Measurements from ENCODE around the gene SCN8A.
"Not testable (repeated sequence)": the region's sequence is repeated elsewhere in the genome, so short reads cannot be mapped to it uniquely, and the experiment has no call there.

The SCN8A gene

DNA sequence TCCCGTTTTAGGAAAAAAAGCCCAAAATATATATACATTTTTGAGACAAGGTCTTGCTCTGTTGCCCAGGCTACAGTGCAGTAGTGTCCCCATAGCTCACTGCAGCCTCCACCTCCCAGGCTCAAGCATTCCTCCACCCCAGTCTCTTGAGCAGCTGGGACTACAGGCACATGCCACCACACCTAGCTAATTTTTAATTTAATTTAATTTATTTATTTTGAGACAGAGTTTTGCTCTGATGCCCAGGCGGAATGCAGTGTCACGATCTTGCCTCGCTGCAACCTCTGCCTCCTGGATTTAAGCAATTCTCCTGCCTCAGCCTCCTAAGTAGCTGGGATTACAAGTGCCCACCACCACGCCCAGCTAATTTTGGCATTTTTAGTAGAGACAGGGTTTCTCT, 240.8 kb downstream of the SCN8A start:
- not testable (repeated sequence) for DNase-seq (ENCODE audit: low read depth in 2 of 2, low spot score in 1 of 2)

DNA sequence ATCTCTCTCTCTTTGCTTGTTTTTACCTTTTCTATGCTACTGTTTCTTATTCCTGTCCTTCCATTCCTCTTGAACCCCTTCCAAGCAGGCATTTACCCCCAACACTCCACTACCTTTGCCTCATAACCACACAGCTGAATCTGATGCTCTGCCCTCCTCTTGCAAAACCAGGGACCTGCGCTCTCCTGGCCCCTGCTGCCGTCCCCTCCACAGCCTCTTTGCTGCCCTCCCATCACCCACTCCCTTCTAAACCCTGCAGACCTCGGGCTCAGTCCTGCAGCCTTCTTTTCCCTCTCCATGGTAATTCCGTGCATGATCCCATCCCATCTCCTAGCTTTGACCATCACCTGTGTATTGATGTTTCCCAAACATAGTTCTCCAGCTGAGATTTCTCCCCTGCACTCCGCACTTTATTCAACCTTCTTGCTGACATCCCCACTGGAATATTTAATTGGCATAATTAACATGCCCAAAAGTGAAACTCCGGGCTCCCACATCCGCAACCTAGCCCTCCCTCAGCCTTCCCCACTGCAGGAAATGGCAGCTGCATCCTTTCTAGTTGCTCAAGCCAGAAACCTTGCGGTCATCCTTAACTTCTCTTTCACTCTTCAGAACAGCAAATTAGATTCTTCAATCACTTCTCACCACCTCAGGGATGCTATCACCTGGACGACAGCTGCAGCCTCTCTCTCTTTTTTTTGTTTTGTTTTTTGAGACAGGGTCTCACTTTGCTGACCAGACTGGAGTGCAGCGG, 241.5 kb downstream of the SCN8A start:
- DNase-seq (ENCODE audit: low read depth in 2 of 2, low spot score in 1 of 2) = no peak

DNA sequence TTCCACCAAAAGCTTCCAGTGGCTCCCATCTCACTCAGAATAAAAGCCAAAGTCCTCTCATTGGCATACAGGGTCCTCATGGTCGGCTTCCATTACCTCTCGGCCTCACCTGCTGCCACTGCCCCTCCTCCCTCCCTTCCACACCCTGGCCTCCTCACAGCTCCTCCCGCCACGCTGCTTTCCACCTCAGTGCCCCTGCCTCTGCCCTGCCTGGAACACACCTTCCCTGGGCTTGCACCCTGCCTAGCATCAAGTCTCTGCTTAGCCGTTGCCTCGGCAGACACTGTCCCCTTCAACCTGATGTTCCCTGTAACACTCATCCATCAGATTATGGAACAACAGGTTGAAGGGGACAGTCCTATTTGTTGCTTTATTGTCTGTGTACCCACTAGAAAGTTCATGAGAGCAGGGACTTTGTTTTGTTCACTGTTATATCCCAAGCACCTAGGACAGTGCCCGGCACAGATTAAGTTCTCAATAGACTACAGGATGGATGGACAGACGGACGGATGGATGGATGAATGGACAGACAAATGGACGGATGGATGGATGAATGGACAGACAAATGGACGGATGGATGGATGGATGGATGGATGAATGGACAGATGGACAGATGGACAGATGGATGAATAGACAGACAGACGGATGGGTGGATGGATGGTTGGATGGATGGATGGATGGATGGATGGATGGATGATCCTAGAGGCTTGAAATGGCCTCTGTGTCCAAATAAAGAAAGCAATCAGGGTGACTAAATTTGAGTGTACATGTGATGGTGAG, 242.6 kb downstream of the SCN8A start:
- no peak for DNase-seq (ENCODE audit: low read depth in 2 of 2, low spot score in 1 of 2)

DNA sequence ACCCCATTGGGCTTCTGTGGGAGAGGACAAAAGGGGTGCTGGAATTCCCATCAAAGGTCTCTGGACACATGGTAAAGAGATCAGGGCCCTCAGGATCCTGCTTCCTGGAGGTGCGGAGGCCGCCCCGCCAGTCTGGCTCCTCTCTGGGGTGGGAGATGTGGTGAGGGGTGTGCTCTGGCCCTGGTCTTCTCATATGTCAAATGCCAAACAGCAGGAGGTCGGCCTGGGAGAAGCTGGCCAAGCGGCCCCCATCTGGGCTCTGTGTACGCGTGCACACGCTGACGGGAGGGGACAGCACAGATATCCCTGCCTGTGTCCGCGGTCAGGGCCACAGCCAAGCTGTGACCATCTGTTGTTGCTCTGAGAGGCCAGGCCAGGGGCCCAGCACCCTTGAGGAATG, 243.4 kb downstream of the SCN8A start:
- DNase-seq (ENCODE audit: low read depth in 2 of 2, low spot score in 1 of 2) = no peak

DNA sequence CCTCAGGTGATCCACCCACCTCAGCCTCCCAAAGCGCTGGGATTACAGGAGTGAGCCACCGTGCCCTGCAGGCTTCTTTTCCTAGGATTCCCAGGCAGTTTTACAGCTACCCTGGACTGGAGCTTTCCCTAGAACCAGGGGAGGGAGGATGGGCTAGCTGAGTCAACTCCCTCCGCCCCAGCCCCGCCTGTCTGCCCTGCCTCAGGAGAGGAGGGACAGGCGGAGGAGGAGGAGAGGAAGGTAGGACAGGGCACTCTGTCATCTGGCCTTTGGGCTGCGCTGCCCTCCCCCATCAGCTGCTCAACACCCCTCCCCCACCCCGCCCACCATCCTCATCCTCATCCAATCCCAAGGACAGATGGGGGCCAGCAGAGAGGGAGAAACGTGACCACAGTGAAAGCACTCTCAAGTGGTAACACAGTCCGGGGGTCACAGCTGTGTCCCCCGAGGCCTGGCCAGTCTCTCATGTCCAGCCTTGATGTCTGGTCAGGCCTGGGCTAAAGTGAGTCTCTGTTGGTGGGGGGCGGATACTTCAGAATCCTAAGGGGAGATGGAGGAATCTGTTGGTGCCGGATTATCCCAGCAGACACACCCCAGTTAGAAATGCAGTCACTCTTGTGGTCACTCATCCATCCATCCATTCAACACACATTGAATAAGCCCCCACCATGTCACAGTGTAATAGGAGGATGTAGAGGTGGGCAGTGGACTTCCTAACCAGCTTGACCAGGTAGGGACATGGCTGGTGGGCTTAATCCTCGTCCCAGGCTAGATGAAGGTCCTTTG, 245.2 kb downstream of the SCN8A start:
- no peak for DNase-seq (ENCODE audit: low read depth in 2 of 2, low spot score in 1 of 2)

DNA sequence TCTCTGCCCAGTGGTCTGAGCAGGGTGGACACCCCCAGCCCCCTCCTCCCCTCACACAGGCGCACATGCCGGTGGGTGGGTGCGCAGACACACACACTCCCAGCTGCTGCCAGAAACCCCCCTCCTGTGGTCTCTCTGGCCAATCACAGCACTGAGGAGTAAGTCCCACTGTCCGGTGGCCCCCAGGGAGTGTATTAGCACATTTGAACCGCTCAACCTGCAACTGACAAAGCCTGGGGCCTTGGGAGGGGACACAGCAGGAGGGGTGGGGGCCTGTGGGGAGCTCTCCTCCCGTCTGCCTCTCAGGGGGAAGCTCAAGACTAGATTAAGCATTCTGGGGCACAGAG, 245.8 kb downstream of the SCN8A start:
- no peak for DNase-seq (ENCODE audit: low read depth in 2 of 2, low spot score in 1 of 2)

DNA sequence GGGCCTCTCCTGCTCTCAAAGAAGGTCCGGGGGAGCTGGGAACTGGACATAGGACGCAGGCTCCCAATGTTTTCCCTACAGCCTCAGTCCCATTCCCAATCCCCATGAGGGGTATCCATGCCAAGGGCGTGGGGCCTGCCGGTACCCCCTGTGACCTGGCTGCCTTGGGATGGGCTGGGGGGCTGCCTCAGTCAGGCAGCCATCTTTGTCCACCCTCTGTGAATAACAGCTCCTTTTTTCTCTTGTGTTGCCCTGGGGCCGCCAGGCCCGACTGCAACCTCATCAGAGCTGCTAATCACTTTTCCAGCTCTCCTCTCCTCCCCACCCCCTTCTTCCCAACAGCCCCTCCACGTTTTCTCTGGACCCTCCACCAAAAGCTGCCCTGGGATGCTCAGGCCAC, 246.3 kb downstream of the SCN8A start:
- DNase-seq (ENCODE audit: low read depth in 2 of 2, low spot score in 1 of 2) = no peak

DNA sequence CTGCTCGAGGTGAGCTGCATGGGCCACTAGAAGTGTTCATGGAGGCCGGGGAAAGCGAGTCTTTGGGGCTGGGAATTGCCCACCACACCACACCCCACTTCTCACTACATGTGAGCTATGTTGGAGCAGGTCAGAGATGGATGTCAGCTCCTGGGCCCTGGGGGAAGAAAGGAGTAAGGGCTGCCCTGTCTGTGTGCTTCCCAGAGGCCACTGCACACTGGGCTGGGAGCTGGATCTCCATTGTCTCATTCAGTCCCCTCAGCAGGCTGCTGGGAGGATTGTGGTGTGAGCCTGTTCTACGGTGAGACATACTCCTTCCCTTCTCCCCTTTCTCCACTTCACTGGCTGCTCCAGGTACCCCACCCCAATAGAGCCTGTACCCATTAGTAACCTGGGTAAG, 247.0 kb downstream of the SCN8A start:
- no peak for DNase-seq (ENCODE audit: low read depth in 2 of 2, low spot score in 1 of 2)

DNA sequence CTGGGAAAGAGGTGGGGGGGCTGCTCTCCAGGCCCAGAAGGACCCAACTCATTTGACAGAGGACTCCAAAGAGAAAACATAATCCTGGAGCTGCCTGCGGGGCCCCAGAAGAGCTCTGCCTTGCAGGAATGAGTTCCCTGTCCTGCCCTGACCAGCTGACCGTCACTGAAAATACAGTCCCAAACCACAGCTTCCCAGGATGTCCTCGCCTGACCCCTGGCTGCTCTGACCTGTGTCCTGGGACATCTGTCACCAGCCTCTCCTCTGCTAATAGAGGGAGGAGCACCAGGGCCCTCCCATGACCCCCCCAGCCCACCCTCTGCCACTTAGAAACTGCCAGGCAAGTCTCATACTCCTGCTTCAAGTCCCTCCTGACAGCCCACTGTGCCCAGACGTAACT, 247.7 kb downstream of the SCN8A start:
- DNase-seq (ENCODE audit: low read depth in 2 of 2, low spot score in 1 of 2) = no peak

DNA sequence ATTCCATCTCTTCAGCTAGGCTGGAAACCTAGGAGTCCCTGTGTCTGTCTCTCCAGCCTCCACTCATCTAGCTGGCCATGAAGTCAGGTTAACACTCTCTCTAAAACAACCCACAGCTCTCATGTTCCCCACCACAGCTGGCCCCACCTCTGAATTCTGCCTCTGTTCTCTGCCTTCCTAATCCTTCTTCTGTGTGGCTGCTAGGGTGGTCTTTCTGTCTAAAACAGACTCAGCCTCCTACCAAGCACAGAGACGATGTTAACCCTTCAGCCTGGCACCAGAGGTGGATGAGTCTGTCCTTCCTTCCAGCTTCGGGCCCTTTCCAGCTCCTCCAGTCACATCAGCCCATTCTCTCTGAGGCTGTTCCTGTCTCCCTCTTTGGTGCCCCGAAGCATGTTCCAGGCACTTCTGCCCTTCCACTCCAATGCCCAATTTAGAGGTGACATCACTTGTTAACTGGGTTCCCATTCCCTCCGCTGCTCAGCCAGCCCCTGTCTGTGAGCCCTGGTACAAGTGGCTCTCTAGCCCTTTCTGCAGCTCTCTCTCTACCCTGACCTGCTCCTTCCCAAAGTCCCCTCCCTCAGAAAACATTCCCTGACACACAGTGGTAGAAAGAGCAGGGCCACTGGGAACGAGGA, 248.4 kb downstream of the SCN8A start:
- DNase-seq (ENCODE audit: low read depth in 2 of 2, low spot score in 1 of 2) = no peak

DNA sequence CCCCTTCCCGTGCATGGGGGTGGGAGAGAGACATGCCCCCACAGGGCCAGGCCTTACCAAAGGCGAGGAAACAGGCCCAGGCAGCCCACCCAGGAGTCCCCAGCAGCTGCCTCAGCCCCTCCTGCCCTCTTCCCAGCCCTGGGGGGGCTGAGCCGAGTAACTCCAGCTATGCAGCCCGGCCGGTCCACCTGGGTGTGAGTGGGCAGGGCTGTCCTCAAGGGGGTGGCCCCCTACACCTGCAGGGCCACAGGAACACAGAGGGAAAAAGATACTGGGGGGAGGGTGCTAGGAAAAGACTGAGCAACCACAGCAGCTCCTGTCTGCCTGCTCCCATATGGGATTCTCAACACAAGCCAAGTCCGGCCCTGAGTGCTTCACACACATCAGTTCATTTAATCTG, 249.9 kb downstream of the SCN8A start:
- DNase-seq (ENCODE audit: low read depth in 2 of 2, low spot score in 1 of 2) = no peak

DNA sequence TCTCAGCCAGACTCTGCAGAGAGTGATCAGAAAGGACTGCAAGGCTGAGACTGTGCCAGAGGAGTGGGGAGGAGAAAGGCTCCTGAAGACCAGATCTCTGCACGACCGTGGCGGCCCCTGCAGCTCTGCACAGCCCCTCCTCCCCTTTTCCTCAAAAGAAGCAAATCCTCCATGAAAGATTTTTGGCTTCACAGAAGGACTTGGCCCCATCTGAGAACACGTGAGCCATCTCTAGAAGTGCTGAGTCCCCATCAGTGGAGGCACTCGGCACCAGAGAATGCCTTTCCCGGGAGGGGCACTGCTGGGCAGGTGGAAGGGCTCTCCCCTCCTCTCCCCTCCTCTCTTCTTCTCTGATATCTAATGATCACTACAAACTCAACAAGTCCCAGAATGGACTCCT, 250.7 kb downstream of the SCN8A start:
- DNase-seq (ENCODE audit: low read depth in 2 of 2, low spot score in 1 of 2) = no peak

DNA sequence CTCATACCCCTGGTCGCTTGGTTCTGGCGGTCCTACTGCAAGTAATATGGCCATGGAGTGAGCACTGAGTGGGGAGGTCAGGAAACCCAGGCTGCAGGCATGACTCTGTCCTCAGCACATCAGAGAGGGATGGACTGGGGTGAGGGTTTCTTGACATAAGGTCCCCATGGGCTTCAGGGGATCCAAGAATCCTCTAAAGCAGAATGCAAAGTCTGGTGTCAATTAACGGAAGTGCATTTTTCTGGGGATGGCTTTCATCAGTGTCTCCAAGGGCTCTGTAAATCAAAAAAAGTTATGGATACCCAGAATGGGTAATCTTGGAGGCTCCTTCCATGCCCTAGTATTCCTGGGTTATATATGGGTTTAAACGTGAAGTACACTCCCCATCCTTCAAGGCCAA, 253.8 kb downstream of the SCN8A start:
- DNase-seq (ENCODE audit: low read depth in 2 of 2, low spot score in 1 of 2) = no peak

DNA sequence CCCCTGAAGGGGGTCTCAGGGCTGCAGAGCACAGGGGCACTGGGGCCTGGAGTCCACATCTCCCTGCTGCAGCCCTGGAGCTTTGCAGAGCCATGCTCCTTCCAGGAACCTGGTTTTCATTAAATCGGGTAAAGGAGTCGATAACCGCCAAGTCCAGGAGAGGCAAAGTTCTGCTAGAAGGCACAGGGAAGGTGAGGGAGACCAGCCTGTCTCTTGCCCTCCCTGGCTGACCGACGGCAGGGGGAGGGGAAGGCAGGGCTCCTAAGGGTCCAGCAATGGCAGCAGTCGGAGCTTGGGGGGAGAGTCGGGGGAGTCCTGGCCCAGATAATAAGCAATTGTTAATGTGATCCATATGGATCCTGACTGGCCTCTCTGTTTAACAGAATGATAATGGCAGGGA, 254.4 kb downstream of the SCN8A start:
- no peak for DNase-seq (ENCODE audit: low read depth in 2 of 2, low spot score in 1 of 2)

DNA sequence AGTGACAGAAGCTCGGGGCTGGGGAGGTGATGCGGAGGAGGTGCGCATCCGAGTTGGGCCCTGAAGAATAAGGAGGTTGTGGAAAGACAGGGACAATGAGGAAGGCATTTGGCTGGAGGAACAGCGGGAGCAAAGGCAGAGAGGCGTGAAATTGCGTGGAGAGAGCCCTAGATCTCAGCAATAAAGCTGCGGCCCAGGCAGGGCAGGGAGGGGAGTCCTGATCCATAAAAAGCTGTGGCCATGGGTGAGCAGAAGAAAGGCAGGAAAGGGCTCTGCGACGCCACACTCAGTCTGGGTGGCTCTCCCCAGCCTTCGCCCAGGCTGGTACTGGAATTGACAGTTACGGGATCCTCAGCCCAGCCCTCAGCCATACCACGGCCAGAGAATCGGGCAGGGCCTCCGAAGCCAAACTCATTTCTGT, 255.2 kb downstream of the SCN8A start:
- DNase-seq (ENCODE audit: low read depth in 2 of 2, low spot score in 1 of 2) = no peak

DNA sequence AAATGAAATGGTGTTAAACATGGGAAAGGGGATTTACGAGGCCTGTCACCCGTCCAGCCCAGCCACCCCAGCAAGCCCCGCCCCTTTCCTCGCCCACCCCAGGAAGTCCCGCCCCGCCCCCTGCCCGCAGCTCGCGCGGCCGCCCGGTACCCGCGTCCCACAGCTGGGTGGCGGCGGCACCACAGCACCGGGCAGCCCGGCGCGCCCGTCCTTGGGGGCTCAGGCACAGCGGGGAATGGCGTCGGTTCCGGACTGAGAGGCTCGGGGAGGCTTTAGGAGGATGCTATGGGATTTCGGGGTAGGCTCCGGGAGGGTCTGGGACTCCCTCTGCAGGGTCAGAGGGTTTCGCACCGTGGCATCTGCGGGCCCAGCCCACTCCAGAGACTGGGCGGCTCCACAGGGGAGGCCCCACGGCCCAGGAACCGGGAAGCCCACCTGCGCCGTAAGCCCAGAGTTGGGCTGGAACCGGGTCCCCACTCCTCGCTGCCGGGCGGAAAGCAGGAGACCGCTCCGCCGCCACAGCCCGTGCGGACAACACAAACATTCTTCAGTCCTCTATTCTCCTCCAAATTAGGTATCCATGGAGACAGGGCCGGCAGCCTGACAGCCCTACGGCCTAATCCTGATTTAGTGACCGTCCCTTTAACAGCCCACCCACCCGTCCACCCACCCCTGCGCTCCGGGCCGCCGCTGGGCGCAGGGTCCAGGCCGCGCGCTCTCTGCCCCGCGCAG, 256.0 kb downstream of the SCN8A start:
- peak in 1 of 2 donors; percentile 23 for DNase-seq (ENCODE audit: low read depth in 2 of 2, low spot score in 1 of 2)

DNA sequence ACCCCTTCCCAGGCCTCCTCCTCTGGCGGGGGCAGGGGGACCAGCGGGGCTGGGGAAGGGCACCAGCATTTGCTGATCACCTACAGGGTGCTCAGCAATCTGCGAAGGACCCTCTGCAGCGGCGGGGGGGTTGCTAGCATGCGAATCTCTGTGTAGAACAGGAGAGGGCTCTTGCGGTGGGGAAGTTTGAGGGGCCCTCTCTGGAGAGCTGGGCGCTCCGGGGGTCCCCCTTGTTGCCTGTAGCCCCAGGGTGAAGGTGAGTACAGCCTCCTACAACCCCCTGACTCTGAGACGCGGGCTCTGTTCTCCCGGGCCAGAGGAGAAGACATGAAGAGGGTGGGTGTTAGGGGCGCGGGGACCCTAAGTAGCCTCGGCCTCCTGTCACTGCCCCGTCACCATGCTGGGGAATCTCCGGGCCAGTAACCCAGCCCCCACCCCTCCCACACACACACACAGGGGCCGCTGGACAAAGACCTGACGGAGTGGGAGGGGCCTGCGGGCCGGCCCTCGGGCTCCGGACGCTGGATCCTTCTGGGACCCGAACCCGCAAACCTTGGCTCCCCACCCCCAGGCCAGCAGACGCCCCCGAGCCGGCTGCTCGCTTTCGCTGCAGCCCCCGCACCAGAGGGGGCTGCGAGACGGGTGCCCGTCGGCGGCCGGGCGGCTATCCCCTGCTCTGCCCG, 256.8 kb downstream of the SCN8A start:
- DNase-seq (ENCODE audit: low read depth in 2 of 2, low spot score in 1 of 2) = no peak

DNA sequence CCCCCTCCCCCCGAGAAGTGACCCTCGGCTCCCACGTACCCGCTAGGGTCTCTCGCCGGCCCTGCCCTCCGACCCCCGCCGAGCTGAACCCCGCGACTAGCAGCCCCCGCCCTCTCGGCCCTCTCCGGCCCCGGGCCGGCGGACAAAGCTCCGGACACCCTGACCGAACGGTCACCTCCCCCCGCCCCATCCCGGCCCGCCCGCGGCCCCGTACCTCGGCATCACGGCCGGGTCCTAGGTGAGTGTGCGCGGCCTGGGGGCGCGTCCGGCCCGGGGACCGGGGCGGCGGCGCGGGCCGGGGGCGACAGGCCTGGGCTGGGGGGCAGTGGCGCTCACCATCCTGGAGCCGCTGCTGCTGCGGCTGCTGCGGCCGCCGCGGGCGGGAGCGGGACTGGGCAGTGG, 257.3 kb downstream of the SCN8A start, which contains the start of gene FIGNL2:
Gene FIGNL2 (minus strand): TSS at position 393 of the 402 bp plus-strand sequence. CDS start 26,305 bp downstream, outside the sequence.
- no peak for DNase-seq (ENCODE audit: low read depth in 2 of 2, low spot score in 1 of 2)

DNA sequence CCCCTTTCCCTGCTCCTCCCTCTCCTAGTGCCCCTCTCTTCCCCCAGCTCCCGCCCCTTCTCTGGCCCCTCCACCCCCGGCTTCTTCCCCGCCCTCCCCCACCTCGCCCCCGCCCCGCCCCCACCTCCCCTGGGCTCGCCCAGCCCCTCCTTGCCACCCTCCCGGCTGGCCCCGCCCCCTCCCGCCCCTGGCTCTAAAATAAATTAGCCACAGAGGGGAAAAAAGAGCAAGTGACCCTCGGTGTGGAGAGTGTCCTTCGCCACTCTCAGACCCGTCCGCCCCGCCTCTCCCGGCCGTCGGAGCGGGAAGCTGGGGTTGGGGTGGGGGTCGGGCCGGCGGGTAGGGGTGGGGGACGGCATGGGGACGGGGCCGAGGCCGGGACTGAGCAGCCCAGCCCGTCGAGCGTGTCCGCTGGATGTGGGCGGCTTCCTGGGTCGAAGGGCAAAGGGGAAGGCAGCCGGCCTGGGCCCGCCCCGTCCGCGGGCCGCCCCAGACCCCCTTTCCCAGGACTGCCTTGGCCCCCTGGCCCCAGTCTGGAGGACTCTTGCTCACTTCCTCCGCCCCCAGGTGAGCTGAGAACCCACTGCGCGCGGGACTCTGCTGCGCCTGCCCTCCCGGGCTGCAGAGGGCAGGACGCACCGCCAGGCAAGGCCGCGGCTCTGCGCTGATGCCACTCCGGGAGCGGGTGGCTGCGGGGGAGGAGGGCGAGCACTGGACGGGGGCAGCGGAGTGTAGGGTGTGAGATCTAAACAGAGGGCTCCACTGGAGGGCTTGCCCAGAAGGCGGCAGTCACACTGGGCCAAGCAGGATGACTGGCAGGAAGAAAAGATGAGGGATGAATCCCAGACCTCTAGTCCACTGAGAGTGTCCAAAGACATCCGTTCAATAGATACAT, 258.1 kb downstream of the SCN8A start:
- DNase-seq (ENCODE audit: low read depth in 2 of 2, low spot score in 1 of 2) = no peak

Measured in stimulated activated CD8-positive, alpha-beta memory T cell treated with anti-CD3 and anti-CD28 coated beads, Interleukin-4, amount 100 ng/mL, for 1 hour (primary cell).